A673 (cell line): ENCODE results near the gene PGAM2. TPM values are rescaled to one million over a fixed set of nuclear protein-coding genes. Genes with fewer than 3 reads are reported as not detected.
A peak's percentile ranks its signal among the peaks of the same experiment; 100 is the strongest.

Experiments used
- BruUV-seq: library from RNA; stranded (reverse); fragments of 400-500 nt; replicated peaks from 2 replicates; lab custom pipeline; 2021; lab: Mats Ljungman, UMichigan
- CTCF ChIA-PET: fragments of 300-600 bp; sonication (Branson Sonifier 250); formaldehyde crosslinking; loops from one replicate; lab custom pipeline; 2022; ENCODE audit warnings: antibody characterized with exemption; lab: Charles Lee
- POLR2A ChIA-PET: fragments of 300-600 bp; sonication (Branson Sonifier 250); formaldehyde crosslinking; loops from one replicate; lab custom pipeline; 2022; ENCODE audit warnings: antibody characterized with exemption; ENCODE audit not compliant: low non-redundant PET; lab: Charles Lee
- DNase-seq: peaks from one replicate; pipeline ENCODE4 v3.0.0-alpha.2; 2015; ENCODE audit warnings: low spot score
- H3K27ac ChIP-seq: fragments of 200-600 bp; sonication (generic); 2 replicates; pipeline ENCODE4 v1.5.1; 2016; ENCODE audit warnings: mixed run types, low read depth, mild to moderate bottlenecking, mixed read lengths, antibody characterized with exemption, low read length; ENCODE audit not compliant: poor library complexity, severe bottlenecking
- H3K27me3 ChIP-seq: fragments of 200-600 bp; sonication (generic); replicated peaks from 2 replicates; pipeline ENCODE4 v1.6.1; 2017; ENCODE audit warnings: mixed run types, low read depth, mild to moderate bottlenecking, mixed read lengths, antibody characterized with exemption, low read length; ENCODE audit not compliant: insufficient read depth, poor library complexity
- H3K36me3 ChIP-seq: fragments of 200-600 bp; sonication (generic); 2 replicates; pipeline ENCODE4 v1.6.1; 2016; ENCODE audit warnings: mixed run types, mild to moderate bottlenecking, mixed read lengths, antibody characterized with exemption, low read length; ENCODE audit not compliant: insufficient read depth, poor library complexity, severe bottlenecking
- H3K4me1 ChIP-seq: fragments of 200-600 bp; sonication (generic); 2 replicates; pipeline ENCODE4 v1.6.1; 2017; ENCODE audit warnings: mixed run types, mild to moderate bottlenecking, mixed read lengths, antibody characterized with exemption, low read length; ENCODE audit not compliant: insufficient read depth, poor library complexity, severe bottlenecking
- H3K4me3 ChIP-seq: fragments of 200-600 bp; sonication (generic); 2 replicates; pipeline ENCODE4 v1.5.1; 2016; ENCODE audit warnings: low read depth, mixed run types, mild to moderate bottlenecking, mixed read lengths, low read length; ENCODE audit not compliant: poor library complexity, severe bottlenecking
- H3K9me3 ChIP-seq: fragments of 200-600 bp; sonication (generic); 2 replicates; pipeline ENCODE4 v1.6.1; 2016; ENCODE audit warnings: mixed run types, low read depth, mild to moderate bottlenecking, mixed read lengths, antibody characterized with exemption, low read length; ENCODE audit not compliant: poor library complexity, severe bottlenecking
- CTCF ChIP-seq: fragments of 300-800, 200-600 bp; sonication (generic); conservative IDR thresholded peaks from 2 replicates; pipeline ENCODE4 v1.5.1; 2017; ENCODE audit warnings: low read depth, mild to moderate bottlenecking, antibody characterized with exemption, low read length, moderate library complexity, mixed read lengths
- EZH2 ChIP-seq: fragments of 200-600 bp; sonication (generic); IDR thresholded peaks from 2 replicates; pipeline ENCODE4 v1.6.1; 2017; ENCODE audit warnings: borderline replicate concordance, low read depth, mild to moderate bottlenecking, mixed read lengths, antibody characterized with exemption, low read length; ENCODE audit not compliant: poor library complexity, severe bottlenecking
- intact Hi-C: fragments of 100-400 bp; cut with micrococcal nuclease; formaldehyde crosslinking; loops from one replicate; pipeline ENCODE4 v1.10.0; 2022; ENCODE audit not compliant: unreplicated experiment
- total RNA-seq: library from RNA; stranded (reverse); gene quantifications from 2 replicates; pipeline ENCODE4 v1.2.3, GENCODE V29; 2021

The PGAM2 gene
- total RNA-seq, 1 experiment from 2014 or later, result not detected

GRCh38 chr7:44072364-44073231 lies 7.2 kb upstream of the PGAM2 start:
- H3K27me3 ChIP-seq, result no peaks in the 10 kb centered on the region
- ChIA-PET CTCF (interaction anchor here (0.6 kb wide), 1 partner anchor 123 kb away, joined by 3 read pairs; no protein-coding TSS in a partner anchor), POLR2A (no interaction called here)
- peaks cover 13% of the 10 kb centered on the region for H3K36me3 ChIP-seq
- TF ChIP-seq CTCF, result peak; percentile 73
- TF ChIP-seq EZH2, result no peak
- peak; percentile 74 for DNase-seq
- no peak overlapping the region for H3K27ac ChIP-seq
- no TSS peak for BruUV-seq
- no peaks in the 10 kb centered on the region for H3K9me3 ChIP-seq
- intact Hi-C loops, result loop anchor here (5.0 kb wide), 1 partner anchor 125 kb away; no protein-coding TSS in a partner anchor
- no peaks in the 10 kb centered on the region for H3K4me1 ChIP-seq
- no peak overlapping the region for H3K4me3 ChIP-seq

- ChIA-PET CTCF (no interaction called here), POLR2A (no interaction called here)
- Histone ChIP-seq H3K4me3 (no peak overlapping the region), H3K27me3 (no peaks in the 10 kb centered on the region), H3K9me3 (no peaks in the 10 kb centered on the region), H3K27ac (no peak overlapping the region), H3K36me3 (peaks cover 9% of the 10 kb centered on the region), H3K4me1 (no peaks in the 10 kb centered on the region)
- TF ChIP-seq CTCF (no peak), EZH2 (no peak)
- no TSS peak for BruUV-seq
- intact Hi-C loops, result loop anchor here (5.0 kb wide), 1 partner anchor 125 kb away; no protein-coding TSS in a partner anchor
- DNase-seq, result no peak
Measured at GRCh38 chr7:44071726-44072363, 6.5 kb upstream of the PGAM2 start.

GRCh38 chr7:44068054-44068453 lies 2.7 kb upstream of the PGAM2 start:
- CTCF ChIA-PET, result no interaction called here
- no peak overlapping the region for H3K27ac ChIP-seq
- H3K4me3 ChIP-seq, result no peak overlapping the region
- no peak for DNase-seq
- POLR2A ChIA-PET, result interaction anchor here (0.6 kb wide), 2 partner anchors 37 to 657 kb away, joined by 3 read pairs; no protein-coding TSS in a partner anchor
- peaks cover 4% of the 10 kb centered on the region for H3K36me3 ChIP-seq
- peaks cover 3% of the 10 kb centered on the region for H3K4me1 ChIP-seq
- TF ChIP-seq CTCF (no peak), EZH2 (no peak)
- H3K9me3 ChIP-seq, result no peaks in the 10 kb centered on the region
- no TSS peak for BruUV-seq
- H3K27me3 ChIP-seq, result no peaks in the 10 kb centered on the region
- intact Hi-C loops, result no loop called here
